ENCODE results near the gene TMEM147. TPM values are rescaled to one million over a fixed set of nuclear protein-coding genes. Genes with fewer than 3 reads are reported as not detected.

Gene TMEM147
- total RNA-seq, 1 experiment from 2014 or later, result 126 TPM

DNA sequence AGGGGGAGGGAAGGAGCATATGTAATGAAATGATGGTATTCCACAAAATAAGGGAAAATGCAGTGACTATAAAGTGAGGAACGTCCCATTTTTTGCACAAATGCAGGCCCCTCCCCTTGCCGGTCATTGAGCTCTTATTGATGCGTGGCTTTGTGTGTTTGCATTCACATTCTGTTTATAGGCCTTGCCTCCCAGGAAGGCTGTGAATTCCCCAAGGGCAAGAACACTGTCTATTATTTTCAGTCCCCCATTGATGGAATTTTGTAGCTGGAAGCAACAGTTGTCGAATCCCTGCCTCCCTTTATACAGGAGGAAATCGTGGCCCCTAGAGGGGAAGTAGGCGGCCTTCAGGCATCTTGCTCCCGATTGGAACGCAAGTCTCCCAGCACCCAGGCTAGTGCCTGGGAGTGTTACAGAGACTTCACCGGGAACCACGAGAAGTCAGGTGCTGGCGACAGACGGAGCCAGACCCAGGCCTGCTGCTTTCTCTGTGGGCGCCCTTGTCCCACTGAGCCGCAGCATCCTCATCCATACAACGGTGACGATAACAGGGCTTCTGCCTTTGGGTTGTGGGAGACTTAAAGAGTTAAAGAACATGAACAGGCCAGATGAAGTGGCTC, 24.2 kb upstream of the TMEM147 start:
- no TSS peak for BruUV-seq (replicated peaks)
- Mint-ChIP-seq H3K9me3 (ENCODE audit: unreplicated experiment) (no peaks in the 10 kb centered on the region), H3K36me3 (ENCODE audit: insufficient read depth, unreplicated experiment) (peaks cover 5% of the 10 kb centered on the region), H3K4me1 (ENCODE audit: low read depth, unreplicated experiment) (peaks cover 7% of the 10 kb centered on the region), H3K27me3 (ENCODE audit: insufficient read depth, unreplicated experiment) (peaks cover 4% of the 10 kb centered on the region), H3K27ac (ENCODE audit: unreplicated experiment) (no peak overlapping the region), H3K4me3 (ENCODE audit: unreplicated experiment) (no peak overlapping the region)
- ChIA-PET CTCF (interaction anchor here (1.5 kb wide), 1 partner anchor 11 kb away, joined by 3 read pairs; no protein-coding TSS in a partner anchor), POLR2A (no interaction called here)
- TF ChIP-seq, protein P1, sequence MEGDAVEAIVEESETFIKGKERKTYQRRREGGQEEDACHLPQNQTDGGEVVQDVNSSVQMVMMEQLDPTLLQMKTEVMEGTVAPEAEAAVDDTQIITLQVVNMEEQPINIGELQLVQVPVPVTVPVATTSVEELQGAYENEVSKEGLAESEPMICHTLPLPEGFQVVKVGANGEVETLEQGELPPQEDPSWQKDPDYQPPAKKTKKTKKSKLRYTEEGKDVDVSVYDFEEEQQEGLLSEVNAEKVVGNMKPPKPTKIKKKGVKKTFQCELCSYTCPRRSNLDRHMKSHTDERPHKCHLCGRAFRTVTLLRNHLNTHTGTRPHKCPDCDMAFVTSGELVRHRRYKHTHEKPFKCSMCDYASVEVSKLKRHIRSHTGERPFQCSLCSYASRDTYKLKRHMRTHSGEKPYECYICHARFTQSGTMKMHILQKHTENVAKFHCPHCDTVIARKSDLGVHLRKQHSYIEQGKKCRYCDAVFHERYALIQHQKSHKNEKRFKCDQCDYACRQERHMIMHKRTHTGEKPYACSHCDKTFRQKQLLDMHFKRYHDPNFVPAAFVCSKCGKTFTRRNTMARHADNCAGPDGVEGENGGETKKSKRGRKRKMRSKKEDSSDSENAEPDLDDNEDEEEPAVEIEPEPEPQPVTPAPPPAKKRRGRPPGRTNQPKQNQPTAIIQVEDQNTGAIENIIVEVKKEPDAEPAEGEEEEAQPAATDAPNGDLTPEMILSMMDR (IDR thresholded peaks at IDR 0.05; ENCODE audit: insufficient read depth in 1 of 2, low read depth in 1 of 2, low read length in 1 of 2, severe bottlenecking in 1 of 2, unreplicated experiment in 1 of 2), result no peak
- no peak for DNase-seq
- H3K27me3 ChIP-seq (replicated peaks; ENCODE audit: control insufficient read depth, insufficient read depth, low read length), result no peaks in the 10 kb centered on the region
- no peaks in the 10 kb centered on the region for H3K4me1 ChIP-seq
- H3K36me3 ChIP-seq (ENCODE audit: control insufficient read depth, insufficient read depth, low read length), result no peaks in the 10 kb centered on the region
- H3K4me3 ChIP-seq (ENCODE audit: low read depth, low read length), result no peak overlapping the region
- intact Hi-C loops (cut with micrococcal nuclease; ENCODE audit: unreplicated experiment), result no loop called here
- no peaks in the 10 kb centered on the region for H3K9me3 ChIP-seq

DNA sequence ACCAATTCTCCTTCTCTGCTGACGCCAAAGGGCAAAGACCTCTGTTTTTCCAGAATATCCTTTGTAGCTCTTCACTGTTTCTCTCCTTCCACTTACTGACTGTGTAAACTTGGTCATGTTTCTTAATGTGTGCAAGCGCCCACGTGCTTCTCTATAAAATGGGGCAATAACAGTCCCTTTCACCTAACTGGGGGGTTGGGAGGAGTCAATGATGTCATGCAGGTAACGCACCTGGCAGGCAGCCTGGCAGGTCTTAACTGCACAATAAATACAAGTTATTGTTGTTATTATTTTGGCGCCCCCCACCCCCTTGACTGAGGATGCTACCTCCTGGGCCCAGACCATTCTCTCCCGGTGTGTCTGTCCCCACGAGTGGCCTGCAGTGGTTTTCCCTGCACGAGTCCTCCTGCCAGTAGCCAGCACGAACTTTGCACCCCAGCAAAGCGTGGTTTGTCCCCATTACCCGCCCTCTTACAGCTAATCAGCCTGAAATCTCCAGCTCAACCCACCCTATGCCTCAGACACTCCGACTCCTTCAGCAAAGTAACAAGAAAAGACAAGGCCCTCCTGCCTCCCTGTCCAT, 22.6 kb upstream of the TMEM147 start:
- H3K4me3 Mint-ChIP-seq (ENCODE audit: unreplicated experiment), result no peak overlapping the region
- H3K9me3 Mint-ChIP-seq (ENCODE audit: unreplicated experiment), result no peaks in the 10 kb centered on the region
- TF ChIP-seq, protein P1 (IDR thresholded peaks at IDR 0.05; ENCODE audit: insufficient read depth in 1 of 2, low read depth in 1 of 2, low read length in 1 of 2, severe bottlenecking in 1 of 2, unreplicated experiment in 1 of 2), result no peak
- H3K27ac Mint-ChIP-seq (ENCODE audit: unreplicated experiment), result no peak overlapping the region
- H3K4me1 ChIP-seq, result no peaks in the 10 kb centered on the region
- peaks cover 5% of the 10 kb centered on the region for H3K36me3 Mint-ChIP-seq (ENCODE audit: insufficient read depth, unreplicated experiment)
- H3K27me3 ChIP-seq (replicated peaks; ENCODE audit: control insufficient read depth, insufficient read depth, low read length), result no peaks in the 10 kb centered on the region
- no peak for DNase-seq
- CTCF ChIA-PET, result no interaction called here
- POLR2A ChIA-PET, result interaction anchor here (0.6 kb wide), 1 partner anchor 18 kb away, joined by 7 read pairs; no protein-coding TSS in a partner anchor
- intact Hi-C loops (cut with micrococcal nuclease; ENCODE audit: unreplicated experiment), result no loop called here
- H3K36me3 ChIP-seq (ENCODE audit: control insufficient read depth, insufficient read depth, low read length), result no peaks in the 10 kb centered on the region
- no peaks in the 10 kb centered on the region for H3K9me3 ChIP-seq
- H3K27me3 Mint-ChIP-seq (ENCODE audit: insufficient read depth, unreplicated experiment), result peaks cover 5% of the 10 kb centered on the region
- H3K4me1 Mint-ChIP-seq (ENCODE audit: low read depth, unreplicated experiment), result peaks cover 7% of the 10 kb centered on the region
- H3K4me3 ChIP-seq (ENCODE audit: low read depth, low read length), result no peak overlapping the region
- no TSS peak for BruUV-seq (replicated peaks)

DNA sequence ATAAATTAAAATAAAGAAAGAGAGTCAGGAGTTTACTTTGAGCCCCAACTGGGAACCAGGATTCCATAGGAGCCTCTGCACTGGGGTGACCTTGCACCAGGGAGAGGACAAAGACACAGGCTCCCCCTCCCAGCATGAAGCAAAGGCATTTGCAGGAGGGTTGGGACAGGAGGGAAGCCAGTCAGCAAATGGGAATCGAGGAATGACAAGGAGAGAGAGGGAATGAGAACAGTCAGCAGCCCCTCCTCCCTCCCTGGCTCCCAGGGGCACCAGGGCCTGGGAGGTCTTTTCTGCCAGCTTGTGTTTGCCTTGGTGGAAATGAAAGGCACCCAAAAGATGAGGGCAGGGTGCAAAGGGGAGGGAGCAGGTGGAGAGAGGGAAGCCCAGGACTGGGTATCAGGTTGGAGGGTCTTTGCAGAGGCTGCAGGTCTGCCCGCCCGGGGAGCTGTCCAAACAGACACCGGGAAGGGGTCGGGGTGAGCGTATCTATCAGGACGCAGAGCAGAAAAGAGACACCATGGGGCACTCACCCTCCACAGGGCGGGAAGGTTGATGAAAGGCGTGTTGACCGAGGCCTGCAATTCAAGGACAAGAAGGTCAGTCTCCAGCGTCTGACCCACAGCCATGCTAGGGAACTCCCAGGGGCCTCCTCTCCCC, 21.1 kb upstream of the TMEM147 start:
- Mint-ChIP-seq H3K27me3 (ENCODE audit: insufficient read depth, unreplicated experiment) (peaks cover 12% of the 10 kb centered on the region), H3K9me3 (ENCODE audit: unreplicated experiment) (no peaks in the 10 kb centered on the region), H3K4me1 (ENCODE audit: low read depth, unreplicated experiment) (peaks cover 7% of the 10 kb centered on the region), H3K4me3 (ENCODE audit: unreplicated experiment) (no peak overlapping the region), H3K27ac (ENCODE audit: unreplicated experiment) (no peak overlapping the region), H3K36me3 (ENCODE audit: insufficient read depth, unreplicated experiment) (peaks cover 4% of the 10 kb centered on the region)
- H3K36me3 ChIP-seq (ENCODE audit: control insufficient read depth, insufficient read depth, low read length), result no peaks in the 10 kb centered on the region
- no peaks in the 10 kb centered on the region for H3K27me3 ChIP-seq (replicated peaks; ENCODE audit: control insufficient read depth, insufficient read depth, low read length)
- no peaks in the 10 kb centered on the region for H3K4me1 ChIP-seq
- TF ChIP-seq, protein P1 (IDR thresholded peaks at IDR 0.05; ENCODE audit: insufficient read depth in 1 of 2, low read depth in 1 of 2, low read length in 1 of 2, severe bottlenecking in 1 of 2, unreplicated experiment in 1 of 2), result no peak
- no peak overlapping the region for H3K4me3 ChIP-seq (ENCODE audit: low read depth, low read length)
- intact Hi-C loops (cut with micrococcal nuclease; ENCODE audit: unreplicated experiment), result no loop called here
- ChIA-PET CTCF (no interaction called here), POLR2A (no interaction called here)
- H3K9me3 ChIP-seq, result no peaks in the 10 kb centered on the region
- DNase-seq, result no peak
- BruUV-seq (replicated peaks), result no TSS peak

Measured in Caco-2 (cell line).